Measurements from ENCODE around the gene AQP12A.
"Not testable (repeated sequence)": the region's sequence is repeated elsewhere in the genome, so short reads cannot be mapped to it uniquely, and the experiment has no call there.

DNA sequence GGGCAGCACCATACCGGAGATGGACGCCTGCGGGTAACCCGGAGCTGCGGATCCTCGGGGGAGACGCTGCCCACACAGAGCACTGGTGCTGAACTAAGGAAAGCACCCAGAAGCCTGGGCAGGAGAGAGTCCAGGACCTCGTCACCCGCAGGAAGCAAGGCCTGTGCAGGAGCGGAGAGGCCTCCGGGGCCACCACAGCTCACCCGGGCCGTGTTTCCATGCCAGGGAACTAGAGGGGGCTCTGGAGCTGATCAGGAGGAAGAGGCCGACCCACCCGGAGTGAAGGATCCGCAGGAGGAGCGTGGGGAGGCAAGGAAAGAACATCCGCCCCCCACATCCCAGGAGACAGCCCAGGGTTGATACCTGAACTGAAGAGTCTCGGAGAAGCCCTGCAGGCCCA is 12.8 kb upstream of the AQP12A start:
- TF ChIP-seq, protein P1, sequence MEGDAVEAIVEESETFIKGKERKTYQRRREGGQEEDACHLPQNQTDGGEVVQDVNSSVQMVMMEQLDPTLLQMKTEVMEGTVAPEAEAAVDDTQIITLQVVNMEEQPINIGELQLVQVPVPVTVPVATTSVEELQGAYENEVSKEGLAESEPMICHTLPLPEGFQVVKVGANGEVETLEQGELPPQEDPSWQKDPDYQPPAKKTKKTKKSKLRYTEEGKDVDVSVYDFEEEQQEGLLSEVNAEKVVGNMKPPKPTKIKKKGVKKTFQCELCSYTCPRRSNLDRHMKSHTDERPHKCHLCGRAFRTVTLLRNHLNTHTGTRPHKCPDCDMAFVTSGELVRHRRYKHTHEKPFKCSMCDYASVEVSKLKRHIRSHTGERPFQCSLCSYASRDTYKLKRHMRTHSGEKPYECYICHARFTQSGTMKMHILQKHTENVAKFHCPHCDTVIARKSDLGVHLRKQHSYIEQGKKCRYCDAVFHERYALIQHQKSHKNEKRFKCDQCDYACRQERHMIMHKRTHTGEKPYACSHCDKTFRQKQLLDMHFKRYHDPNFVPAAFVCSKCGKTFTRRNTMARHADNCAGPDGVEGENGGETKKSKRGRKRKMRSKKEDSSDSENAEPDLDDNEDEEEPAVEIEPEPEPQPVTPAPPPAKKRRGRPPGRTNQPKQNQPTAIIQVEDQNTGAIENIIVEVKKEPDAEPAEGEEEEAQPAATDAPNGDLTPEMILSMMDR (IDR thresholded peaks at IDR 0.05), result not testable (repeated sequence)
- not testable (repeated sequence) for TF ChIP-seq ESRRA (IDR thresholded peaks at IDR 0.05; ENCODE audit: borderline replicate concordance, low read length); RNF2 (IDR thresholded peaks at IDR 0.05; ENCODE audit: borderline replicate concordance, low read depth); RAD21 (conservative IDR thresholded peaks at IDR 0.05 in 1 of 2, IDR thresholded peaks at IDR 0.05 in 1 of 2); BHLHE40 (IDR thresholded peaks at IDR 0.05; ENCODE audit: low read depth, low read length); CHD2 (IDR thresholded peaks at IDR 0.05; ENCODE audit: low read length, partially characterized antibody); HOXA7 (CRISPR knock-in tag; IDR thresholded peaks at IDR 0.05); POLR2A (IDR thresholded peaks at IDR 0.05; ENCODE audit: low read length); MAX (IDR thresholded peaks at IDR 0.05); CHD4 (IDR thresholded peaks at IDR 0.05; ENCODE audit: borderline replicate concordance); RFX5 (IDR thresholded peaks at IDR 0.05); FOSB (CRISPR knock-in tag; IDR thresholded peaks at IDR 0.05)
